ELF-1 (cell line): ENCODE measurements around the gene SBK3.
"Not testable (repeated sequence)": the region's sequence is repeated elsewhere in the genome, so short reads cannot be mapped to it uniquely, and the experiment has no call there.

Experiments used
- DNase-seq: peaks from one replicate; pipeline ENCODE4 v3.0.0-alpha.2; 2016; ENCODE audit warnings: low read depth, low spot score

Gene SBK3

GRCh38 chr19:55519451-55520311 is 25.7 kb downstream of the SBK3 start:
- DNase-seq: no peak

GRCh38 chr19:55516878-55517620 is 28.3 kb downstream of the SBK3 start:
- peak; percentile 97 for DNase-seq

GRCh38 chr19:55508120-55508519 is 37.2 kb downstream of the SBK3 start:
- no peak for DNase-seq

GRCh38 chr19:55504981-55505380 is 40.4 kb downstream of the SBK3 start:
- DNase-seq: no peak

- no peak for DNase-seq
These were observed 41.1 kb downstream of the SBK3 start for GRCh38 chr19:55504252-55504603.

- DNase-seq: peak; percentile 94
These were observed 41.7 kb downstream of the SBK3 start for GRCh38 chr19:55503502-55504251.

- DNase-seq: no peak
These were observed 42.2 kb downstream of the SBK3 start for GRCh38 chr19:55503157-55503501.

- DNase-seq: no peak
These were observed 43.0 kb downstream of the SBK3 start for GRCh38 chr19:55502197-55502952.

- DNase-seq: no peak
These were observed 44.9 kb downstream of the SBK3 start for GRCh38 chr19:55500368-55500952.

- no peak for DNase-seq
These were observed 47.0 kb downstream of the SBK3 start for GRCh38 chr19:55498246-55498840.

- DNase-seq: no peak
These were observed 47.6 kb downstream of the SBK3 start for GRCh38 chr19:55497763-55498162.

GRCh38 chr19:55496820-55497219 is 48.5 kb downstream of the SBK3 start:
- DNase-seq: not testable (repeated sequence)

GRCh38 chr19:55495646-55496349 is 49.5 kb downstream of the SBK3 start:
- DNase-seq: peak; percentile 95

- no peak for DNase-seq
These were observed 51.1 kb downstream of the SBK3 start for GRCh38 chr19:55494172-55494761.

GRCh38 chr19:55493645-55494171 is 51.6 kb downstream of the SBK3 start:
- DNase-seq: no peak

GRCh38 chr19:55493052-55493644 is 52.2 kb downstream of the SBK3 start:
- DNase-seq: no peak

GRCh38 chr19:55492362-55492944 is 52.9 kb downstream of the SBK3 start:
- DNase-seq: no peak

GRCh38 chr19:55491546-55492360 is 53.6 kb downstream of the SBK3 start:
- no peak for DNase-seq
